Dermis lymphatic vessel endothelial cell (primary cell): ENCODE measurements around the gene LIMS2. TPM values are rescaled to one million over a fixed set of nuclear protein-coding genes. Genes with fewer than 3 reads are reported as not detected.

Experiments used
- total RNA-seq: library from RNA; depleted of rRNA; stranded (reverse); fragments of >200 nt; gene quantifications from 2 replicates; pipeline ENCODE4 v1.2.1, GENCODE V29; 2014

LIMS2 gene
- 4.2 and 5.1 TPM in 2 replicates for total RNA-seq

GRCh38 chr2:127675331-127676261 is at the start of gene LIMS2:
LIMS2 (minus strand) TSS chr2:127675530; CDS start chr2:127675024, 506 bp downstream.

GRCh38 chr2:127701193-127701650 is 25.9 kb upstream of the LIMS2 start, which contains the start of gene SFT2D3:
SFT2D3 (plus strand) TSS chr2:127701497; CDS start chr2:127701529, 32 bp downstream.

GRCh38 chr2:127645395-127646291 is 29.7 kb downstream of the LIMS2 start, which contains the start of gene GPR17:
GPR17 (plus strand) TSS chr2:127646153; CDS start chr2:127650736, 4,583 bp downstream.

Other genes starting within 250 kb of the LIMS2 start
- gene IWS1, start 149.0 kb downstream of the LIMS2 start, total RNA-seq = 27.0 and 32.7 TPM in 2 replicates
- 0.11 and 0.26 TPM in 2 replicates for gene MYO7B, start 139.8 kb downstream of the LIMS2 start, total RNA-seq
- not detected in 2 replicates for gene GPR17, start 29.4 kb downstream of the LIMS2 start, total RNA-seq
- 4.8 and 6.2 TPM in 2 replicates for gene SFT2D3, start 26.0 kb upstream of the LIMS2 start, total RNA-seq
- 24.6 and 29.5 TPM in 2 replicates for gene WDR33, start 135.6 kb upstream of the LIMS2 start, total RNA-seq
- gene POLR2D, start 182.6 kb upstream of the LIMS2 start, total RNA-seq = 21.2 and 25.0 TPM in 2 replicates
- gene AMMECR1L, start 210.4 kb upstream of the LIMS2 start, total RNA-seq = 14.2 and 16.4 TPM in 2 replicates